Gastrocnemius medialis (tissue), 4 donors: ENCODE data around the gene ASIC4. TPM values are rescaled to one million over a fixed set of nuclear protein-coding genes. Genes with fewer than 3 reads are reported as not detected.

Experiments used
- ATAC-seq, 2 donors: fragments of 150-250 bp; one replicate each; pipeline ENCODE4 v1.9.1; 2016
- DNase-seq, 2 donors: peaks; one replicate each; pipeline ENCODE4 v3.0.0-alpha.2; 2019
- H3K27ac ChIP-seq, 4 donors: fragments of 200-600 bp; sonication (generic); 1 replicate in 1 of 4; 2 replicates in 3 of 4; pipeline ENCODE4 v1.5.1; 2016 to 2018; ENCODE audit warnings: mild to moderate bottlenecking in 2 of 4, moderate library complexity in 1 of 4
- H3K27me3 ChIP-seq, 3 donors: fragments of 200-600 bp; sonication (generic) in 2 of 3; 1 replicate in 1 of 3; 2 replicates in 2 of 3; pipeline versions ENCODE4 v1.5.1 to v1.6.0; 2016 to 2019; ENCODE audit warnings: mild to moderate bottlenecking in 1 of 3, moderate library complexity in 1 of 3
- H3K36me3 ChIP-seq, 2 donors: fragments of 200-600 bp; sonication (generic) in 1 of 2; one replicate each; pipeline ENCODE4 v1.5.1; 2017 to 2018
- H3K4me1 ChIP-seq, 2 donors: fragments of 200-600 bp; sonication (generic) in 1 of 2; one replicate each; pipeline ENCODE4 v1.5.1; 2016 to 2017; ENCODE audit warnings: mild to moderate bottlenecking in 2 of 2
- H3K4me3 ChIP-seq, 4 donors: fragments of 200-600 bp; sonication (generic) in 3 of 4; 1 replicate in 1 of 4; 2 replicates in 3 of 4; pipeline ENCODE4 v1.5.1; 2016 to 2019; ENCODE audit warnings: mild to moderate bottlenecking in 2 of 4
- H3K9me3 ChIP-seq, 3 donors: fragments of 200-600 bp; sonication (generic) in 2 of 3; 1 replicate in 1 of 3; 2 replicates in 2 of 3; pipeline ENCODE4 v1.5.1; 2016 to 2019
- CTCF ChIP-seq, 5 experiments: fragments of 450-650 bp in 3 of 5; fragments of 200-600 bp in 2 of 5; sonication (generic) in 2 of 5; IDR thresholded peaks in 4 of 5; conservative IDR thresholded peaks in 1 of 5; 1 replicate in 4 of 5; 2 replicates in 1 of 5; pipeline ENCODE4 v1.5.1; 2016 to 2019; ENCODE audit warnings: antibody characterized with exemption in 5 of 5, mild to moderate bottlenecking in 3 of 5, moderate library complexity in 3 of 5
- POLR2A ChIP-seq, 2 donors: fragments of 450-650 bp; IDR thresholded peaks; one replicate each; pipeline ENCODE4 v1.6.1; 2017; ENCODE audit warnings: antibody characterized with exemption in 2 of 2, mild to moderate bottlenecking in 2 of 2, moderate library complexity in 2 of 2
- in situ Hi-C, 4 donors: fragments of 200-750 bp; cut with MboI; loops; one replicate each; pipeline versions ENCODE4 v1.15.0 to v1.8.0; 2017; ENCODE audit warnings: low sequenced_read_pairs in 4 of 4
- intact Hi-C: fragments of 100-400 bp; cut with DNase I; formaldehyde crosslinking; loops from one replicate; pipeline ENCODE4 v1.15.1; 2023; ENCODE audit warnings: low total_unique reads
- total RNA-seq, 4 donors: library from RNA; depleted of rRNA; stranded (reverse); fragments of >200 nt; gene quantifications; one replicate each; pipeline versions ENCODE4 v1.1.0 to v1.2.3, GENCODE V29; 2016

Gene ASIC4
- total RNA-seq, 4 donors from 2014 or later: 0.11 TPM; not detected in 3

GRCh38 chr2:219552382-219553167 lies 38.3 kb downstream of the ASIC4 start:
- no peak for TF ChIP-seq POLR2A (IDR thresholded peaks at IDR 0.05)
- no peak for TF ChIP-seq CTCF (IDR thresholded peaks at IDR 0.05 in 4 of 5, conservative IDR thresholded peaks at IDR 0.05 in 1 of 5)
- Histone ChIP-seq H3K9me3 (no peaks in the 10 kb centered on the region), H3K27me3 (no peaks in the 10 kb centered on the region), H3K4me1 (peaks cover 8 to 17% of the 10 kb centered on the region in 2 donors), H3K4me3 (peak overlapping the region; percentile 57 to 67 (median 64)), H3K27ac (peak overlapping the region in 3 of 4 donors; percentile 28 to 45 (median 41)), H3K36me3 (peaks cover 0 to 3% of the 10 kb centered on the region in 2 donors)
- peak; percentile 65 to 73 for DNase-seq
- ATAC-seq: peak; percentile 93
- in situ Hi-C loops (no loop called here), intact Hi-C loops (no loop called here)

- H3K27me3 ChIP-seq: no peaks in the 10 kb centered on the region
- ATAC-seq: no peak
- intact Hi-C loops (no loop called here), in situ Hi-C loops (no loop called here)
- H3K9me3 ChIP-seq: no peaks in the 10 kb centered on the region
- H3K36me3 ChIP-seq: peaks cover 0 to 3% of the 10 kb centered on the region in 2 donors
- TF ChIP-seq CTCF (IDR thresholded peaks at IDR 0.05 in 4 of 5, conservative IDR thresholded peaks at IDR 0.05 in 1 of 5): no peak
- TF ChIP-seq POLR2A (IDR thresholded peaks at IDR 0.05): no peak
- DNase-seq: no peak
- H3K4me1 ChIP-seq: peaks cover 8 to 17% of the 10 kb centered on the region in 2 donors
- H3K4me3 ChIP-seq: peak overlapping the region; percentile 57 to 67 (median 64)
- no peak overlapping the region for H3K27ac ChIP-seq
Observed at GRCh38 chr2:219553168-219553417, 38.8 kb downstream of the ASIC4 start.

GRCh38 chr2:219553463-219553963 lies 39.2 kb downstream of the ASIC4 start:
- Histone ChIP-seq H3K27me3 (no peaks in the 10 kb centered on the region), H3K9me3 (no peaks in the 10 kb centered on the region), H3K27ac (no peak overlapping the region), H3K4me3 (no peak overlapping the region), H3K36me3 (peaks cover 0 to 3% of the 10 kb centered on the region in 2 donors), H3K4me1 (peaks cover 8 to 17% of the 10 kb centered on the region in 2 donors)
- ATAC-seq: no peak
- in situ Hi-C loops: no loop called here
- intact Hi-C loops: no loop called here
- TF ChIP-seq POLR2A (IDR thresholded peaks at IDR 0.05) (no peak), CTCF (IDR thresholded peaks at IDR 0.05 in 4 of 5, conservative IDR thresholded peaks at IDR 0.05 in 1 of 5) (no peak)
- no peak for DNase-seq

- in situ Hi-C loops: no loop called here
- ATAC-seq (no peak), DNase-seq (no peak)
- intact Hi-C loops: no loop called here
- no peak overlapping the region for H3K27ac ChIP-seq
- H3K4me1 ChIP-seq: peaks cover 8 to 17% of the 10 kb centered on the region in 2 donors
- TF ChIP-seq POLR2A (IDR thresholded peaks at IDR 0.05) (no peak), CTCF (IDR thresholded peaks at IDR 0.05 in 4 of 5, conservative IDR thresholded peaks at IDR 0.05 in 1 of 5) (no peak)
- no peaks in the 10 kb centered on the region for H3K9me3 ChIP-seq
- H3K36me3 ChIP-seq: peaks cover 0 to 8% of the 10 kb centered on the region in 2 donors
- H3K27me3 ChIP-seq: no peaks in the 10 kb centered on the region
- no peak overlapping the region for H3K4me3 ChIP-seq
Observed at GRCh38 chr2:219554350-219554749, 40.1 kb downstream of the ASIC4 start.
